ENCODE results near the gene PLXND1. TPM values are rescaled to one million over a fixed set of nuclear protein-coding genes. Genes with fewer than 3 reads are reported as not detected.
"Not testable (repeated sequence)": the region's sequence is repeated elsewhere in the genome, so short reads cannot be mapped to it uniquely, and the experiment has no call there.

The PLXND1 gene
- total and polyA plus RNA-seq, 7 experiments from 2014 or later: 0.38 to 82.5 (median 7.1) TPM; not detected in 1

DNA sequence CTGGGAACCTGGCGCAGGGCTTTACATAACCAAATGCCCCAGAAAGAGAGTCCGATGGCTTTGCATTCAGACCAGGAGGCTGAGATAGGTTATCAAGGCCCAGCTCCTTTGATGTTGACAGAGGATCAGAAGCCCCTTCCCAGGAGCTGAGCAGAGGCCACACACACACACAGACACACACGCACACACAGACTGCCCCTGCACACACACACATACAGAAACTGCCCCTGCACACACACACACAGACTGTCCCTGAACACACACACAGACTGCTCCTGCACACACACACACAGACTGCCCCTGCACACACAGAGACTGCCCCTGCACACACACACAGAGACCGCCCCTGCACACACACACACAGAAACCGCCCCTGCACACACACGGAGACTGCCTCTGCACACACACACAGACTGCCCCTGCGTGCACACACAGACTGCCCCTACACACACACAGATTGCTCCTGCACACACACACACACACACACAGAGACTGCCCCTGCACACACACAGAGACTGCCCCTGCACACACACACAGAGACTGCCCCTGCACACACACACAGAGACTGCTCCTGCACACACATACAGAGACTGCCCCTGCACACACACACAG lies 90.5 kb downstream of the PLXND1 start:
- Mint-ChIP-seq H3K27ac (peak overlapping the region in 1 of 9 donors; percentile 79), H3K36me3 (peaks cover 0 to 29% (median 7%) of the 10 kb centered on the region in 5 donors)
- ATAC-seq; H3K4me1 Mint-ChIP-seq; H3K4me3 Mint-ChIP-seq; H3K9me3 ChIP-seq (ENCODE audit: control insufficient read depth in 2 of 3, low read length in 3 of 3); H3K36me3 ChIP-seq (ENCODE audit: control insufficient read depth in 2 of 3, insufficient read depth in 3 of 3, low read length in 3 of 3); POLR2A ChIA-PET; H3K4me1 ChIP-seq (ENCODE audit: control insufficient read depth in 2 of 2, insufficient read depth in 2 of 2, low read length in 2 of 2); intact Hi-C loops (cut with micrococcal nuclease); H3K4me3 ChIP-seq (ENCODE audit: low read length); H3K27ac ChIP-seq (ENCODE audit: low read depth, low read length); H3K27me3 Mint-ChIP-seq; CTCF ChIA-PET; H3K27me3 ChIP-seq (ENCODE audit: control insufficient read depth in 2 of 2, insufficient read depth in 2 of 2, low read length in 2 of 2); DNase-seq; H3K9me3 Mint-ChIP-seq: not testable (repeated sequence)

DNA sequence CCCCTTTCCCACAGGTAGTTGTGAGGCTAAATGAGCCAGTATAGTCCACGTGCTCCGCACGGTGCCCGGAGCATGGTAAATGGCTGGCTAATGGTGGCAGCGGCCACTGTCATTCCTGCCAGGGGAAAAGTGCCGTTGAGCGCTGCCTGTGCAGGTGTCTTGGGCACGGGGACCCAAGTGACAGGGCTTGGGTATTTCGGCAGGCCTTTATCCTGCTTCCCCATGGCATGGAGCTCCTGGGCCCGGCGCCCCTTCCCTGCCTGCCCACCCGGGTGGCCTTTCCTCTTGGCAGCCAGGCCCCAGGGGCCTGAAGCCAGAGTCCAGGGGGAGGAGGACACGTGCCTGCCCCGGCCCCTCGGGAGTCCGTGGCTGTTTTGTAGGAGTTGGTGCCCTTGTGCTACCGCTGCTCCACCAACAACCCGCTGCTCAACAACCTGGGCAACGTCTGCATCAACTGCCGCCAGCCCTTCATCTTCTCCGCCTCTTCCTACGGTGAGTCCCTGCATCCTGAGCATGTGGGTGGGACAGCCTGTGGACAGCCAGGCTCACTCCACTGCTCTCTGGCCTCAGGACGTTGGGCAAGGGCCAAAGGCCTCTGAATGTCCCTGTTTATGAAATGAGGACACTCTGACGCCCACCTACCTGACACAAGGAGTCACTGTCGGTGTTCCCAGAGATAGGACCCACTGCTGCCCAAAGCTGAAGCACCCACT lies 91.2 kb downstream of the PLXND1 start:
- H3K27ac Mint-ChIP-seq: peak overlapping the region in 1 of 9 donors; percentile 86
- H3K36me3 ChIP-seq (ENCODE audit: control insufficient read depth in 2 of 3, insufficient read depth in 3 of 3, low read length in 3 of 3): not testable (repeated sequence)

DNA sequence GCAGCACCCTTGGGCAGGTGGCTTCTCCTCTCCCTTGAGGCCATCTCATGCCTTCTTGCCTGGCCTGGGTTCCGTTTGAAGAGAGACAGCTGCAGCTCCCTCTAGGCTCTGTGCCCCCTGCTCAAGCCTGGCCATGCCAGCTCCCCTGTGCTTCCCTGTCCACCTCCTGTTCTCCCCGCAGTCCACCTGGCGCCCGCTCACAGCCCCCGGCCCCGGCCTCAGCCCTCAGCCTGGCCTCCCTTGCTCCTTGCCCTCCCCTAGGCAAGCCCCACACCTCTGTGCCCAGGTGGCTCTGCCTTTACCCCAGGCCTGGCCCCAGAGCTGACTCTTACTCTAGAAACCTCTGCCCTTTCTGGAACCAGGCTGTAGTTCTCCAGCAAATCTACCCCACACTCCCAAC lies 91.9 kb downstream of the PLXND1 start:
- H3K4me1 ChIP-seq (ENCODE audit: control insufficient read depth in 2 of 2, insufficient read depth in 2 of 2, low read length in 2 of 2): peaks cover 0 to 9% of the 10 kb centered on the region in 2 donors
- ChIA-PET POLR2A (no interaction called here), CTCF (no interaction called here)
- H3K9me3 Mint-ChIP-seq: peaks cover 0 to 2% (median 0%) of the 10 kb centered on the region in 11 donors
- H3K9me3 ChIP-seq (ENCODE audit: control insufficient read depth in 2 of 3, low read length in 3 of 3): no peaks in the 10 kb centered on the region
- intact Hi-C loops (cut with micrococcal nuclease): no loop called here
- DNase-seq (no peak), ATAC-seq (no peak)
- peaks cover 0 to 5% (median 0%) of the 10 kb centered on the region in 3 experiments for H3K36me3 ChIP-seq (ENCODE audit: control insufficient read depth in 2 of 3, insufficient read depth in 3 of 3, low read length in 3 of 3)
- H3K27me3 ChIP-seq (ENCODE audit: control insufficient read depth in 2 of 2, insufficient read depth in 2 of 2, low read length in 2 of 2): no peaks in the 10 kb centered on the region
- H3K27me3 Mint-ChIP-seq: no peaks in the 10 kb centered on the region
- peaks cover 0 to 31% (median 7%) of the 10 kb centered on the region in 5 donors for H3K36me3 Mint-ChIP-seq
- no peak overlapping the region for H3K27ac ChIP-seq (ENCODE audit: low read depth, low read length)
- H3K4me1 Mint-ChIP-seq: peaks cover 0 to 8% (median 0%) of the 10 kb centered on the region in 7 donors
- H3K27ac Mint-ChIP-seq: no peak overlapping the region
- no peak overlapping the region for H3K4me3 ChIP-seq (ENCODE audit: low read length)
- no peak overlapping the region for H3K4me3 Mint-ChIP-seq

More for the DNA sequence above, 91.2 kb downstream of the PLXND1 start:
- H3K4me3 Mint-ChIP-seq; ATAC-seq; H3K9me3 Mint-ChIP-seq; POLR2A ChIA-PET; intact Hi-C loops (cut with micrococcal nuclease); H3K27me3 Mint-ChIP-seq; H3K4me3 ChIP-seq (ENCODE audit: low read length); CTCF ChIA-PET; H3K27me3 ChIP-seq (ENCODE audit: control insufficient read depth in 2 of 2, insufficient read depth in 2 of 2, low read length in 2 of 2); H3K4me1 ChIP-seq (ENCODE audit: control insufficient read depth in 2 of 2, insufficient read depth in 2 of 2, low read length in 2 of 2); H3K4me1 Mint-ChIP-seq; H3K9me3 ChIP-seq (ENCODE audit: control insufficient read depth in 2 of 3, low read length in 3 of 3); H3K27ac ChIP-seq (ENCODE audit: low read depth, low read length); DNase-seq: not testable (repeated sequence)
- H3K36me3 Mint-ChIP-seq: peaks cover 0 to 31% (median 7%) of the 10 kb centered on the region in 5 donors

DNA sequence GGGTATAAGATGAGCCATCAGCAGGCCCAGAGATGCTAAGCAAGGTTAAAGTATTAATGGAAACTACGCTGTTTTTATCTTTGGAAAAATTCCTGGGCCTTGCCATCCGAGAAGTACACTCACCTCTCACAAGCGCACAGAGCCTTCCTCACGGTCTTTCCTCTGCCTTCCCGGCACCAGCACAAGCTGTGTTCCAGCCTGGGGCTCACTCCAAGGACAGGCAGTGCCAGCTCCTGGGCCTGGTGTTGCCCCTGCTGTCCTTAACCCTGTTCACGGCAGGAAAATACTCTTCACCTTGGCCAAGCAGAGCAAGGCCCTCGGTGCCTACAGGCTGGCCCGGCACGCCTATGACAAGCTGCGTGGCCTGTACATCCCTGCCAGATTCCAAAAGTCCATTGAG lies 92.4 kb downstream of the PLXND1 start:
- Mint-ChIP-seq H3K9me3 (peaks cover 0 to 2% (median 0%) of the 10 kb centered on the region in 11 donors), H3K36me3 (peaks cover 0 to 35% (median 7%) of the 10 kb centered on the region in 5 donors), H3K27me3 (no peaks in the 10 kb centered on the region), H3K27ac (no peak overlapping the region), H3K4me3 (no peak overlapping the region), H3K4me1 (peaks cover 0 to 8% (median 0%) of the 10 kb centered on the region in 7 donors)
- no peaks in the 10 kb centered on the region for H3K9me3 ChIP-seq (ENCODE audit: control insufficient read depth in 2 of 3, low read length in 3 of 3)
- ATAC-seq (no peak), DNase-seq (no peak)
- intact Hi-C loops (cut with micrococcal nuclease): no loop called here
- ChIA-PET POLR2A (no interaction called here), CTCF (no interaction called here)
- H3K27ac ChIP-seq (ENCODE audit: low read depth, low read length): no peak overlapping the region
- peaks cover 0 to 9% of the 10 kb centered on the region in 2 donors for H3K4me1 ChIP-seq (ENCODE audit: control insufficient read depth in 2 of 2, insufficient read depth in 2 of 2, low read length in 2 of 2)
- peaks cover 0 to 5% (median 0%) of the 10 kb centered on the region in 3 experiments for H3K36me3 ChIP-seq (ENCODE audit: control insufficient read depth in 2 of 3, insufficient read depth in 3 of 3, low read length in 3 of 3)
- no peak overlapping the region for H3K4me3 ChIP-seq (ENCODE audit: low read length)
- H3K27me3 ChIP-seq (ENCODE audit: control insufficient read depth in 2 of 2, insufficient read depth in 2 of 2, low read length in 2 of 2): no peaks in the 10 kb centered on the region

DNA sequence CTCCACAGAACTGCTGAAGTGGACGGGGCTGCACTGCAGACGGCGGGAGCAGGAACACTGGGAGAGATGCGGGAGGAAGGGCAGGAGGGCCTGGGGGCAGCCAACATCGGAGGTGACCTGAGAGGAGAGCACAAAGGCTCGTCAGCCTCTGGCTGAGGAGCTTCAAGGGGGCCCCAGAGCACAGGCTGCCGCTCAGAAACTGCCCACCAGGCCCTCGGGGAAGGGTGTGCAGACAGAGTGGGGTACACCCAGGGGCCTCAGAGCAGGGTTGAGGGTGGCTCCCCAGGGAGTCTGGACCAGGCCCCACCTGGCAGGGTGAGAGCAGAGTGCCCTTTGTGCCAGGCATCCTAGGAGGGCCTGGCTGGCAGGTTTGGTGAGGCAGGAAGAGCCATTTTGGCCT lies 92.8 kb downstream of the PLXND1 start:
- ChIA-PET CTCF (no interaction called here), POLR2A (no interaction called here)
- DNase-seq (no peak), ATAC-seq (no peak)
- peaks cover 0 to 36% (median 7%) of the 10 kb centered on the region in 5 donors for H3K36me3 Mint-ChIP-seq
- H3K27ac Mint-ChIP-seq: no peak overlapping the region
- peaks cover 0 to 8% (median 0%) of the 10 kb centered on the region in 7 donors for H3K4me1 Mint-ChIP-seq
- Histone ChIP-seq H3K27me3 (ENCODE audit: control insufficient read depth in 2 of 2, insufficient read depth in 2 of 2, low read length in 2 of 2) (no peaks in the 10 kb centered on the region), H3K36me3 (ENCODE audit: control insufficient read depth in 2 of 3, insufficient read depth in 3 of 3, low read length in 3 of 3) (peaks cover 0 to 5% (median 0%) of the 10 kb centered on the region in 3 experiments), H3K4me1 (ENCODE audit: control insufficient read depth in 2 of 2, insufficient read depth in 2 of 2, low read length in 2 of 2) (peaks cover 0 to 9% of the 10 kb centered on the region in 2 donors), H3K27ac (ENCODE audit: low read depth, low read length) (no peak overlapping the region), H3K9me3 (ENCODE audit: control insufficient read depth in 2 of 3, low read length in 3 of 3) (no peaks in the 10 kb centered on the region), H3K4me3 (ENCODE audit: low read length) (no peak overlapping the region)
- no peak overlapping the region for H3K4me3 Mint-ChIP-seq
- intact Hi-C loops (cut with micrococcal nuclease): no loop called here
- H3K27me3 Mint-ChIP-seq: no peaks in the 10 kb centered on the region
- H3K9me3 Mint-ChIP-seq: peaks cover 0 to 2% (median 0%) of the 10 kb centered on the region in 11 donors

DNA sequence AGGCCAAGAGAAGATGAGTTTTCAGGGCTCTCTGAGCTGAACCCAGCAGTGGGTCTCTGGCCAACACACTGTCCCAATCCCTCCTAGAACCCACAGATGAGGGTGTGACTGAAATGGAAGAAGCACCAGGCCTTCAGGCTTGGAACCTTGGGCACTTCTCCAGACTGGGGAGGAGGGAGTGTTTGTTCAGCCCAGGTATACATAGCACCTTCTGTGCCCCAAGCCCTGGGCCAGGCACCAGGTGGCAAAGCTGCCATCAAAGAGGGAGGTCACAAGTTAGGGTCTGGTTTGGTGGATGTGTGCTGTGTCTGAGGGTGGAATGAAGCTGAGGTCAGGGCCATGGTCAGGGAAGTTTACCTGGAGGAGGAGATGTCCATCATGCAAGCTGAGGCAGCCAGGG lies 93.9 kb downstream of the PLXND1 start:
- Histone ChIP-seq H3K4me1 (ENCODE audit: control insufficient read depth in 2 of 2, insufficient read depth in 2 of 2, low read length in 2 of 2) (peaks cover 0 to 9% of the 10 kb centered on the region in 2 donors), H3K9me3 (ENCODE audit: control insufficient read depth in 2 of 3, low read length in 3 of 3) (no peaks in the 10 kb centered on the region), H3K27me3 (ENCODE audit: control insufficient read depth in 2 of 2, insufficient read depth in 2 of 2, low read length in 2 of 2) (no peaks in the 10 kb centered on the region), H3K4me3 (ENCODE audit: low read length) (no peak overlapping the region), H3K27ac (ENCODE audit: low read depth, low read length) (no peak overlapping the region), H3K36me3 (ENCODE audit: control insufficient read depth in 2 of 3, insufficient read depth in 3 of 3, low read length in 3 of 3) (peaks cover 0 to 5% (median 0%) of the 10 kb centered on the region in 3 experiments)
- no peak for ATAC-seq
- peaks cover 0 to 2% (median 0%) of the 10 kb centered on the region in 11 donors for H3K9me3 Mint-ChIP-seq
- no peak for DNase-seq
- H3K27ac Mint-ChIP-seq: peak overlapping the region in 1 of 9 donors; percentile 36
- H3K27me3 Mint-ChIP-seq: no peaks in the 10 kb centered on the region
- ChIA-PET CTCF (no interaction called here), POLR2A (no interaction called here)
- H3K4me3 Mint-ChIP-seq: no peak overlapping the region
- H3K4me1 Mint-ChIP-seq: peaks cover 0 to 8% (median 0%) of the 10 kb centered on the region in 7 donors
- H3K36me3 Mint-ChIP-seq: peaks cover 0 to 43% (median 7%) of the 10 kb centered on the region in 5 donors
- intact Hi-C loops (cut with micrococcal nuclease): no loop called here
